Activated CD4-positive, alpha-beta memory T cell treated with anti-CD3 and anti-CD28 coated beads for 36 hours (primary cell): ENCODE data around the gene ZNF500. TPM values are rescaled to one million over a fixed set of nuclear protein-coding genes. Genes with fewer than 3 reads are reported as not detected.

Source experiments
- CTCF ChIA-PET: fragments of 350-600 bp; sonication (Branson Sonifier 250); formaldehyde crosslinking; loops from one replicate; lab custom pipeline; 2021; ENCODE audit warnings: antibody characterized with exemption, inconsistent platforms; lab: Charles Lee
- POLR2A ChIA-PET: fragments of 350-600 bp; sonication (Branson Sonifier 250); formaldehyde crosslinking; loops from one replicate; lab custom pipeline; 2021; ENCODE audit warnings: antibody characterized with exemption; lab: Charles Lee
- DNase-seq: peaks from one replicate; pipeline ENCODE4 v3.0.0-alpha.2; 2020
- H3K27ac Mint-ChIP-seq: one replicate; pipeline ENCODE4 v1.8.0; 2021; ENCODE audit warnings: mixed read lengths
- H3K27me3 Mint-ChIP-seq: one replicate; pipeline ENCODE4 v1.8.0; 2021; ENCODE audit warnings: mixed read lengths
- H3K36me3 Mint-ChIP-seq: one replicate; pipeline ENCODE4 v1.8.0; 2021; ENCODE audit warnings: mixed read lengths
- H3K4me1 Mint-ChIP-seq: one replicate; pipeline ENCODE4 v1.8.0; 2021; ENCODE audit warnings: low read depth, mixed read lengths
- H3K4me3 Mint-ChIP-seq: one replicate; pipeline ENCODE4 v1.8.0; 2021; ENCODE audit warnings: mild to moderate bottlenecking, mixed read lengths
- H3K9me3 Mint-ChIP-seq: one replicate; pipeline ENCODE4 v1.8.0; 2021; ENCODE audit warnings: mixed read lengths
- intact Hi-C: fragments of 100-400 bp; cut with micrococcal nuclease; formaldehyde crosslinking; loops from one replicate; pipeline ENCODE4 v1.15.1; 2023
- total RNA-seq, 2 experiments: library from RNA; stranded (reverse); gene quantifications; one replicate each; pipeline ENCODE4 v1.2.3, GENCODE V29; 2021

ZNF500 gene
- total RNA-seq, 2 experiments from 2014 or later: 11.3 to 11.4 TPM

DNA sequence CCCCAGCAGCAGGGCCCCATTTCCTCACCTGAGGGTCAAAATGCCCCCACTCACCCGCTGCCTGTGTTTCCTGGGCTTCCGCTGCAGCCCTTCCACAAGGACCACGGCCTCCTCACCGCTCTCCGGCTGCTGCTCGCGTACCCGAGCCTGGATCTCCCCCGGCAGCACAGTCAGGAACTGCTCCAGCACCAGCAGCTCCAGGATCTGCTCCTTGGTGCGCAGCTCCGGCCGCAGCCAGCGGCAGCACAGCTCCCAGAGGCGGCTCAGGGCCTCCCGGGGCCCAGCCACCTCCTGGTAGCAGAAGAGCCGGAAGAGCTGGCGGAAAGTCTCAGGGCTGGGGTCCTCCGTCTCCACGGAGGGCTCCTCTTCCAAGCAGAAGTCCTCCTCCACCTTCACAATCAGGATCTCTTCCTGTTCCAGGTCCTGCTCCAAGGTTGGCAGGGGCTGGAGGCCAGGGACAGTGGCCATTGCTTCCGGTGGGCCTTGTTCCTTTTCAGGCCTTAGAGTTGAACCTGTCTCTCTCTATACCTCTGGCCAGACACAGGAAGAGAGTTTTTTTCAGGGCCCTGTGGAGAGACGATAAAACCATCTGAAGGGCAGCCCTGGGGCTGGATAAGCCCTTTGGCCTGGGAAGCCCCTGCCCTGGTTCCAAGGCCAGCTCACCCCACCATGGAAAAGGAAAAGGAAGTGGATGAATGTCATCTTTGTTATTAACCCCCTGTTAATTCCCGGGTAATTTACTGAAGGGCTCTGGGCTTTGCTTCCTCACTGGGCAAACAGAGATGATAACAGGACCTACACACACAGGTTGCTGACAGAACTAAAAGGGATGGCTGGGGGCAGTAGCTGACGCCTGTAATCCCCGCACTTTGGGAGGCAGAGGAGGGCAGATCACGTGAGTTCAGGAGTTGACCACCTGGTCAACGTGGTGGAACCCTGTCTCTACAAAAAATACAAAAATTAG, 1.2 kb downstream of the ZNF500 start:
- ChIA-PET CTCF (interaction anchor here (2.7 kb wide), 1 partner anchor 31 kb away, joined by 10 read pairs; the partner anchor contains the start of genes ANKS3 and DNAAF8), POLR2A (interaction anchor here (0.5 to 1.0 kb wide), 2 partner anchors 40 to 227 kb away, joined by 3 read pairs; partner anchors contain the start of gene CDIP1)
- intact Hi-C loops: loop anchor here (2.0 to 5.0 kb wide), 3 partner anchors 73 to 332 kb away; partner anchors contain the start of genes EEF2KMT, MGRN1 and NUDT16L1
- peaks cover 6% of the 10 kb centered on the region for H3K36me3 Mint-ChIP-seq
- H3K9me3 Mint-ChIP-seq: no peaks in the 10 kb centered on the region
- peak overlapping the region; percentile 77 for H3K27ac Mint-ChIP-seq
- peaks cover 36% of the 10 kb centered on the region for H3K4me1 Mint-ChIP-seq
- no peak for DNase-seq
- peak overlapping the region; percentile 78 for H3K4me3 Mint-ChIP-seq
- no peaks in the 10 kb centered on the region for H3K27me3 Mint-ChIP-seq

DNA sequence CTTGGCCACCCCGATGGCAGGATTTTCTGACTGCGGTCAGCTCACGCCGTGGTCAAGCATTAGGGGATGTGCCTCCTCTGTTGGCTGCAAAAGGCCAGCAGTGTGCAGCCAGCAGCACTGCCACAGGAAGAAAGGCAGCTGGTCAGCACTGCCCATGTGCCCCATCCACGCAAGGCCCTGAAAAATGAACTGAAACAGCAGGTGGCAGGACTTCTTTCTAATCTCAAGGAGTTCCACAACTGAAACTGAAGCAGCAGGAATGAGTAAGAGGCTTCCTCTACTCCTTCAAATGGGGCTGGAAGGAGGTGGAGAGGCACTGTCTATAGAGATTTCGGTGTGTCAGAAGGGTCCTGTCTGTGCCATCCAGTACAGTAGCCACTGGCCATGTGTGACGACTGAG, 3.2 kb downstream of the ZNF500 start:
- Mint-ChIP-seq H3K36me3 (peaks cover 20% of the 10 kb centered on the region), H3K9me3 (no peaks in the 10 kb centered on the region), H3K27me3 (no peaks in the 10 kb centered on the region), H3K4me1 (peaks cover 31% of the 10 kb centered on the region), H3K4me3 (no peak overlapping the region), H3K27ac (no peak overlapping the region)
- DNase-seq: no peak
- POLR2A ChIA-PET: no interaction called here
- CTCF ChIA-PET: no interaction called here
- intact Hi-C loops: no loop called here

DNA sequence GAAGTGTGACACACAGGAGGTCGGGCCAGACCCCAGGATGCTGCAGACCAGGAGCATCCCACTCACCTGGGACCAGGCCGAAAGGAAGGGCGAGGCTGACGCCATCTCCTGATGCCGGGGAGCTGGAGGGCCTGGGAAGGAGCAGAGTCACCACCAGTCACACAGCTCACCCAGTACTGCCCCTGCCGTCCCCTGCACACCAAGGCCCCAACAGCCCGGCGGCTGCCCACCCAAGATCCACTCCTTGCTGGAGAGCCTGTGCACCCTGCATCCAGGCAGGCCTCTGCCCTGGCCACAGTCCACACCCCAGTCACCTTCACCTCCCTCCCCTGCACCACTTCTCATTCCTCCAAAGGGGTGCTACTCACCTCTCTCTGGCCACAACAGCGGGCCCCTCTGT, 4.8 kb downstream of the ZNF500 start:
- ChIA-PET CTCF (no interaction called here), POLR2A (no interaction called here)
- no peak for DNase-seq
- H3K4me3 Mint-ChIP-seq: no peak overlapping the region
- no peaks in the 10 kb centered on the region for H3K9me3 Mint-ChIP-seq
- peaks cover 21% of the 10 kb centered on the region for H3K4me1 Mint-ChIP-seq
- peaks cover 26% of the 10 kb centered on the region for H3K36me3 Mint-ChIP-seq
- intact Hi-C loops: no loop called here
- H3K27ac Mint-ChIP-seq: no peak overlapping the region
- H3K27me3 Mint-ChIP-seq: no peaks in the 10 kb centered on the region

DNA sequence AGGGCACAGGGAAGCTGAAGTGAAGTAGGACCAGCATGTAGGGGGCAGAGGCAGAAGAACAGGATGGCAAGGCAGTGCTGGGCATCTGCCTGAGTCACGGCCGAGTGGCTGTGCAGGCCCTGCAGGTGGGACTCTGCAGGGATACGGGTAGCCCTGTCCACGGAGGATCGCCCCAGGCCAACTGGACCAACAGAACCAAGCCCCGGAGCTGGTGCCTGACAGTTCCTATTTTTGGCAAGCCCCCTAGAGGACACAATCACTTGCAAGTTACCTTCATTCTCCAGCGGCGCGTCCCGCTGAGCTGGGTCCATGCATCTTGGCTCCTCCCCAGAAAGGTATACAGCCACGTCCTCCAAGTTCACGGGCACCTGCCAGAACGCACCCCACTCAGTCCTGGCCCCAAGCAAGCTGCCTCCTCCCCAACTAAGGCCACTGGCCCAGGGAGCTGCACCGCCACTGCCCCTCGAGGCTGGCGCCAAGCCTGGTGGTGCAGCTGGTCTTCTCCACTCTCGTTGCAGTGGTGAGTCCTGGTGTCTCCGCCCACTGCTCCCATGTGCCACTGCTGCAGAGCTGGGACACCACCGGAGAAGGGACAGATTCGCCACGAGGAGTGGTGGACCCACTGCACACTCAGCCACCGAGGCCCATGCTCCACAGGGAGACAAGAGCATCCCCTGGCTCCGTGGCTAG, 6.6 kb downstream of the ZNF500 start:
- no peak for DNase-seq
- Mint-ChIP-seq H3K9me3 (peaks cover 3% of the 10 kb centered on the region), H3K27ac (no peak overlapping the region), H3K4me1 (peaks cover 10% of the 10 kb centered on the region), H3K36me3 (peaks cover 37% of the 10 kb centered on the region), H3K4me3 (no peak overlapping the region), H3K27me3 (no peaks in the 10 kb centered on the region)
- intact Hi-C loops: no loop called here
- POLR2A ChIA-PET: interaction anchor here (0.6 kb wide), 1 partner anchor 15 kb away, joined by 3 read pairs; no protein-coding TSS in a partner anchor
- CTCF ChIA-PET: no interaction called here

DNA sequence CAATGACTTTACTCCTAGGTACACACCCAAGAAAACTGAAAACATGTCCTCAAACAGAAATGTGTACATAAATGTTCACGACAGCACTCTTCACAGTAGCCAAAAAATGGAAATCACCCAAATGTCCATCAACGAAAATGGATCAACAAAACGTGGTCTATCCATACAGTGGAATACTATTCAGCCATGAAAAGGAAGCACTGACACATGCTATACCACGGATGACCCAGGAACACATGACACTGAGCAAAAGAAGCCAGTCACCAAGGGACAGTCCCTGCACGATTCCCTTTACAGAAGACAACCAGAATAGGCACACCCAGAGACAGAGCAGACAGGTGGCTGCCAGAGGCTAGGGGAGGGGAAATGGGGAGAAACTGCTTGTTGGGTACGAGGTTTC, 11.3 kb downstream of the ZNF500 start:
- ChIA-PET POLR2A (no interaction called here), CTCF (no interaction called here)
- Mint-ChIP-seq H3K27ac (no peak overlapping the region), H3K36me3 (peaks cover 43% of the 10 kb centered on the region), H3K4me3 (no peak overlapping the region), H3K27me3 (no peaks in the 10 kb centered on the region), H3K9me3 (peaks cover 3% of the 10 kb centered on the region), H3K4me1 (peaks cover 2% of the 10 kb centered on the region)
- DNase-seq: no peak
- intact Hi-C loops: no loop called here

DNA sequence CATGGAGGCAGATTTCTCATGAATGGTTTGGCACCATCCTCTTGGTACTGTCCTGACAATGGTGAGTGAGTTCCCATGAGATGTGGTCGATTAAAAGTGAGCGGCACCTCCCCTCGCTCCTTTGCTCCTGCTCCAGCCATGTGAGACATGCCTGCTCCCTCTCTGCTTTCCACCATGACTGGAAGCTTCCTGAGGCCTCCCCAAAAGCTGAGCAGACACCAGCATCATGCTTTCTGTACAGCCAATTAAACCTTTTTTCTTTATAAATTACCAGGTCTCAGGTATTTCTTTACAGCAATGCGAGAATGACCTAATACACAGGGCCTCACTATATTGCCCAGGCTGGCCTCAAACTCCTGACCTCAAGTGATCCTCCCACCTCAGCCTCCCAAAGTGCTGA, 12.1 kb downstream of the ZNF500 start:
- ChIA-PET POLR2A (no interaction called here), CTCF (no interaction called here)
- Mint-ChIP-seq H3K27me3 (no peaks in the 10 kb centered on the region), H3K9me3 (peaks cover 3% of the 10 kb centered on the region), H3K36me3 (peaks cover 36% of the 10 kb centered on the region), H3K4me1 (no peaks in the 10 kb centered on the region), H3K4me3 (no peak overlapping the region), H3K27ac (no peak overlapping the region)
- intact Hi-C loops: no loop called here
- DNase-seq: no peak

DNA sequence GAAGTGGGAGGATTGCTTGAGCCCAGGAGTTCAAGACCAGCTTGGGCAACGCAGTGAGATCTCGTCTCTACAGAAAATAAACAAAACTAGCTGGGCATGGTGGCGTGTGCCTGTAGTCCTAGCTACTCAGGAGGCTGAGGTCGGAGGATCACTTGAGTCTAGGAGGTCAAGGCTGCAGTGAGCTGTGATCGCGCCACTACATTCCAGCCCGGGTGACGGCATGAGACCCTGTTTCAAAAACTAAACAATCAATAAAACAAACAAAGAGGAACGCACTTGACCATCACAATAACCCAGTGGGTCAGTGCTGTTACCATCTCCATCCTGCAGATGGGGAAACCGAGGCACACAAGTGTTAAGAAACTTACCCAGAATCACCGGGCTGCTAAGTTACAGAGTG, 13.7 kb downstream of the ZNF500 start:
- ChIA-PET CTCF (no interaction called here), POLR2A (no interaction called here)
- no peak overlapping the region for H3K4me3 Mint-ChIP-seq
- H3K27me3 Mint-ChIP-seq: no peaks in the 10 kb centered on the region
- intact Hi-C loops: no loop called here
- DNase-seq: no peak
- H3K27ac Mint-ChIP-seq: no peak overlapping the region
- peaks cover 3% of the 10 kb centered on the region for H3K9me3 Mint-ChIP-seq
- H3K36me3 Mint-ChIP-seq: peaks cover 24% of the 10 kb centered on the region
- no peaks in the 10 kb centered on the region for H3K4me1 Mint-ChIP-seq

DNA sequence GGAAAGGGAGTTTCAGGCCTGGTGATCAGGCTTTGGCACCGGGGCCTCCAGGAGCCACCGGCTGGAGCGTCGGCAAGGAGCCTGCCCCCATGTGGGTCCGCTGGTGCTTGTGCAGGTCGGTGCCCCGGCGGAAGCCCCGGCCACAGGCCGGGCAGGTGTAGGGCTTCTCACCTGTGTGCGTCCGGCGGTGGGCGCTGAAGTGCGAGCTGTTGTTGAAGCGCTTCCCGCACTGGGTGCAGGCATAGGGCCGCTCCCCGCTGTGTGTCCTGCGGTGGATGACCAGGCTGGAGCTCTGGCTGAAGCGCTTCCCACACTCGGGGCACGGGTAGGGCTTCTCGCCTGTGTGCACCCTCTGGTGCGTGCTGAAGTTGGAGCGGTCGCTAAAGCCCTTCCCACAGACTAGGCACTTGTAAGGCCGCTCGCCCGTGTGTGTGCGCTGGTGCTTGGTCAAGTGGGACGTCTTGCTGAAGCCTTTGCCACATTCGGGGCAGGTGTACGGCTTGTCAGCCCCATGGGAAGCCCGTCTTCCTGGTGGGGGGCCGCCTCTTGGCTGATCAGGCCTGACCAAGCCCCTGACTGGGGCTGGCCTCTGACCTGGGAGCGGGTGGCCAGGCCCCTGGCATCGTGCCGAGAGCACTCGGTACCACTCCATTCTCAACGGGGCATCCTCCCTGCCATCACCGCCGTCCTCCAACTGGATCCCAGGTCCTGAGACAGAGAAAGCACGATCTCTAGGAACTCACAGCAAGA, 14.4 kb downstream of the ZNF500 start:
- ChIA-PET POLR2A (no interaction called here), CTCF (interaction anchor here (1.3 kb wide), 1 partner anchor 18 kb away, joined by 5 read pairs; the partner anchor contains the start of genes ANKS3 and DNAAF8)
- DNase-seq: no peak
- H3K9me3 Mint-ChIP-seq: peaks cover 3% of the 10 kb centered on the region
- intact Hi-C loops: no loop called here
- no peaks in the 10 kb centered on the region for H3K27me3 Mint-ChIP-seq
- no peak overlapping the region for H3K27ac Mint-ChIP-seq
- no peak overlapping the region for H3K4me3 Mint-ChIP-seq
- peaks cover 6% of the 10 kb centered on the region for H3K4me1 Mint-ChIP-seq
- H3K36me3 Mint-ChIP-seq: peaks cover 24% of the 10 kb centered on the region

DNA sequence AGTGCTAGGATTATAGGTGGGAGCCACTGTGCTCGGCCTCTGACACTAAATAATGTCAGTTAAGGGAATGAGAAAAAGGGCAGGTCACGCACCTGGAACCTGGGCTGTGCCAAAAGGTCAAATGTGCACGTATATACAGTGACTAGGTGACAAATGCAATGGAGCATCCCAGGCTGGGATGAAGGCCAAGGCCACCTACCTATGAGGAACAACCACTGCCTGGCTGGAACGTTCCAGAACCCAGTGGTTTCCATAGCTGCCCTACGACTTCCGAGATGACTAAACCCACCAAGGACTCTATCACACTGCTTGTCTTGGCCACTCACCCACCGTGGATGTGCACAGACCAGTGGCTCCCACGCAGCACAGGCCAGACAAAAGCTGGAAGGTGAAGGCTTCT, 16.1 kb downstream of the ZNF500 start:
- no peaks in the 10 kb centered on the region for H3K27me3 Mint-ChIP-seq
- H3K36me3 Mint-ChIP-seq: peaks cover 19% of the 10 kb centered on the region
- peaks cover 3% of the 10 kb centered on the region for H3K9me3 Mint-ChIP-seq
- no peak overlapping the region for H3K27ac Mint-ChIP-seq
- no peak for DNase-seq
- ChIA-PET CTCF (no interaction called here), POLR2A (no interaction called here)
- H3K4me1 Mint-ChIP-seq: peaks cover 6% of the 10 kb centered on the region
- no peak overlapping the region for H3K4me3 Mint-ChIP-seq
- intact Hi-C loops: no loop called here

DNA sequence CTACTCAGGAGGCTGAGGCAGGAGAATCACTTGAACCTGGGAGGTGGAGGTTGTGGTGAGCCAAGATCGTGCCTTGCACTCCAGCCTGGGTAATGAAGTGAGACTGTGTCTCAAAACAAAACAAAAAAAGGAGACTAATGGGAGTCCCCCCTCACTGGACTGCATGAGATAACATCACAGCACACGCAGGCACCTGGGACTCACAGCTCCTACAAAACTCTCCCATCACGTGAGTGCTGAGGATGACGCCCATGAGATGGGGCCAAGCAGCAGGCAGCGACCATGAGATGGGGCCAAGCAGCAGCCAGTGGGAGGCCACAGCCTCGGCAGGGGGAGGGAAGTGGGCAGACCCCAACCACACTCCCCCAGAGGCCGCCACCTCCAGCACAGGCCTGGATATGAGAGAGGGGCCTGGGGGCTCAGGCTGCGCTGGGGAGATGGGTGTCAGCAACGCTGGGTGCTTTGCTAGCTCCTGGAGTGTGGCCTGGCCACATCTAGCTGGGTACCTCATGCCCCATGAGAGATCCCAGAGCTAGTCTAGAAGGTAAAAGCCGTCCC, 17.2 kb downstream of the ZNF500 start:
- H3K27me3 Mint-ChIP-seq: no peaks in the 10 kb centered on the region
- H3K4me3 Mint-ChIP-seq: no peak overlapping the region
- no peaks in the 10 kb centered on the region for H3K9me3 Mint-ChIP-seq
- no peak overlapping the region for H3K27ac Mint-ChIP-seq
- peaks cover 10% of the 10 kb centered on the region for H3K36me3 Mint-ChIP-seq
- ChIA-PET POLR2A (no interaction called here), CTCF (no interaction called here)
- H3K4me1 Mint-ChIP-seq: peaks cover 6% of the 10 kb centered on the region
- intact Hi-C loops: no loop called here
- DNase-seq: no peak

DNA sequence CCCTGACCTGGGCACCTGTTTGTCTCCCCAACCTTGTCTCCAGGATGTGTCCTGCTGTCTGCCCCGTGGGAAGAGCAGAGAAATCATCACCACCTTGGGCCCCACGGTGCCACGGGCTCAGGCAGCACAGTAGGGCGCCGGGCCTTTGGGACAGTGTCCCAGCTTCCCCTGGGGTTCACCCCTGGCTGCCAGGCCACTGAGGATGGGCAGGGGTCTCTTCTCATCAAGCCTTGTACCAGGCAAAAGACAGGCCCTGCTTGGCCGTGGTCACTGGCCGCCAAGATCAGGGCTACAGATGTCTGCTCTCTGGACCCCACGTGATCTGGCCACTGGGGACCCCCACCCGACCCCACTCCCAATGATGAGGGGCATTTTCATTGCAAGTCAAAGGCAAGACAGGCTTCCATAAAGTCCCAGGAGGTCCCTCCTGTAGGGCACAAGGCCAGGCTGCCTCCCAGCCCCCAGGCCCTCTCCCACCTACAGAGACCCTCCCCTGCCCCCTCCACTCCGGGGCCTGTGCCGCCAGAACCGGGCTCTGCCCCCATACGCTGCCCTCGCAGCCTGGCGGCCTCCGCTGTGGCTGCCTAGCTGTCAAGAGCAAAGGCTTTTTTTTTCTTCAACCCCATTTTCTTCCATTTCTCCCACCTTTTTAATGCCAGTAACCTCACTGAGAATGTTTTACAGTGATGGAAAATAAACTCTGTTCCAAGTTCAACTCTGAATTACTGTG, 18.1 kb downstream of the ZNF500 start:
- Mint-ChIP-seq H3K27ac (no peak overlapping the region), H3K27me3 (no peaks in the 10 kb centered on the region), H3K9me3 (no peaks in the 10 kb centered on the region), H3K4me3 (no peak overlapping the region), H3K4me1 (peaks cover 6% of the 10 kb centered on the region), H3K36me3 (peaks cover 5% of the 10 kb centered on the region)
- POLR2A ChIA-PET: no interaction called here
- intact Hi-C loops: no loop called here
- no peak for DNase-seq
- CTCF ChIA-PET: no interaction called here
